ENCODE data around the gene ARHGAP26. TPM values are rescaled to one million over a fixed set of nuclear protein-coding genes. Genes with fewer than 3 reads are reported as not detected.

ARHGAP26 gene
- total RNA-seq, 1 experiment from 2014 or later = 34.5 TPM

DNA sequence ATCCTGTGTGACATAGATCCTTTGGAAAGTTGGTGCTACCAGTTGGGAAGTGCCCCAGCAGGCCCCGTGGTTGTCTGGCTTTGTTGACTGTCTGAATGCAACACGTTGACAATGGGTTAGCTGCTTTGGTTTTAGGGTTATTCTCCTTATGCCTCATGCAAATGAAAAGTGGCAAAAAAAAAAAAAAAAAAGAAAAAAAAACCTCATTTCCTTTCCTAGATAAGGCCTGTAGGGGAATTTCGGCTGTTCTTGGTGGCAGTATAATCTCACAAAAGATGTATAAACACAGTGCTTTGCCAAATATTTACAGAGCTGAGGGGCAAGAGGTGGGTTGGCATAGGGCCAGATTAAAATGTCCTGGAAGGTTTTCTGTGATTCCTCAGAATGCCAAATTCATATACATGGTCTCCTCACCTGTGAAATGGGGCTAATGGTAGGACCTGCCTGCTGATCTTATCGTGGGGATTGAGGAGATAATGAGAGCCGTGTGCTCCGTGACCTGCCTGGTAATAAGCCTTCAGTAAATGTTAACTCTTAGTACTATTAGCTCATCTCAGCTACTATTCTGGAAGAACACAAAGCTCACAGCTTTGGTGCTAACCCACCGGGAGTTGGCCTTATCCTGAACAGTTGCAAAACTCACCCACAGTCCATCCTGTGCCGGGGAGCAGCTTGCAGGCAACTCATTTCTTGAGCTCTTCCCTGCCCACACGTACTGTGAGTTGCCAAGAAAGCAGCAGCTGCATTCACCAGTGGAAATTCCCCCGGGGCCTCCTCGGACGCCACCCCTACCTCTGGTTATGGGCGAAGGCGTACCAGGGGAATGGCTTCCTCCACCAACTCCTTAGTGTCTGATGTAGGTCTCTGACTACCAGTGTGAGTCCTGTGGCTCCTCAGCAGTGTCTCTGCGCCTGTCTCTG lies 413.0 kb downstream of the ARHGAP26 start (continued):
- TF ChIP-seq, protein P1, sequence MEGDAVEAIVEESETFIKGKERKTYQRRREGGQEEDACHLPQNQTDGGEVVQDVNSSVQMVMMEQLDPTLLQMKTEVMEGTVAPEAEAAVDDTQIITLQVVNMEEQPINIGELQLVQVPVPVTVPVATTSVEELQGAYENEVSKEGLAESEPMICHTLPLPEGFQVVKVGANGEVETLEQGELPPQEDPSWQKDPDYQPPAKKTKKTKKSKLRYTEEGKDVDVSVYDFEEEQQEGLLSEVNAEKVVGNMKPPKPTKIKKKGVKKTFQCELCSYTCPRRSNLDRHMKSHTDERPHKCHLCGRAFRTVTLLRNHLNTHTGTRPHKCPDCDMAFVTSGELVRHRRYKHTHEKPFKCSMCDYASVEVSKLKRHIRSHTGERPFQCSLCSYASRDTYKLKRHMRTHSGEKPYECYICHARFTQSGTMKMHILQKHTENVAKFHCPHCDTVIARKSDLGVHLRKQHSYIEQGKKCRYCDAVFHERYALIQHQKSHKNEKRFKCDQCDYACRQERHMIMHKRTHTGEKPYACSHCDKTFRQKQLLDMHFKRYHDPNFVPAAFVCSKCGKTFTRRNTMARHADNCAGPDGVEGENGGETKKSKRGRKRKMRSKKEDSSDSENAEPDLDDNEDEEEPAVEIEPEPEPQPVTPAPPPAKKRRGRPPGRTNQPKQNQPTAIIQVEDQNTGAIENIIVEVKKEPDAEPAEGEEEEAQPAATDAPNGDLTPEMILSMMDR (IDR thresholded peaks at IDR 0.05 in 2 of 3, conservative IDR thresholded peaks at IDR 0.05 in 1 of 3; ENCODE audit: borderline replicate concordance in 1 of 3, insufficient read depth in 1 of 3, low read depth in 2 of 3, low read length in 2 of 3) = no peak

DNA sequence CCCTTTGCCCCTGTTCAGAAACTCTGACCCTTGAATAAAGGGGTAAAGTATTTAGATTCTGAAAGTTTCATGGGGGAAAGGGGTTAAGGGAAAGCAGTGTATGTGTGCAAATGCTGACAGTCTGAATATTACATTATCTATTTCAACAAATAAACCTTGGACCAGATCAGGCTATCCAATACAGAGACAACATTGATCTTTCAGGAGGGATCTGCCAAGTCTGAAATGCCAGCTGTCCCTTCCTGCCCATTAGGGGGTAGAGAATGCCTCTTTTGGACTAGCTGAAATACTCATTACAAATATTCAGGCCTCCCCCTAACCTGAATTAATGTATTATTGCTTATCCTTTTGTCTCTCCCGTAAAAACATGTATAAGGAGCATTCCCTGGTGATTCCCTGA lies 413.8 kb downstream of the ARHGAP26 start:
- Histone ChIP-seq H3K9ac (ENCODE audit: low read length) (no peak overlapping the region), H4K20me1 (ENCODE audit: insufficient read depth) (no peaks in the 10 kb centered on the region), H3K9me3 (ENCODE audit: control insufficient read depth in 1 of 2, insufficient read depth in 1 of 2, low read depth in 1 of 2, low read length in 2 of 2) (no peaks in the 10 kb centered on the region), H3K9me2 (ENCODE audit: insufficient read depth) (no peaks in the 10 kb centered on the region), H3K36me3 (ENCODE audit: control insufficient read depth in 1 of 2, insufficient read depth in 2 of 2, low read length in 2 of 2) (no peaks in the 10 kb centered on the region), H3K79me2 (ENCODE audit: insufficient read depth, low read length) (no peaks in the 10 kb centered on the region), H3K4me1 (ENCODE audit: control insufficient read depth in 1 of 2, insufficient read depth in 2 of 2, low read length in 2 of 2) (no peaks in the 10 kb centered on the region), H2AFZ (ENCODE audit: low read depth, low read length, poor library complexity, severe bottlenecking) (no peak overlapping the region), H3K27me3 (ENCODE audit: insufficient read depth, low read length) (no peaks in the 10 kb centered on the region), H3K27ac (ENCODE audit: low read depth, low read length) (no peak overlapping the region), H3K4me3 (replicated peaks in 1 of 2; ENCODE audit: low read depth in 1 of 2, low read length in 2 of 2) (no peak overlapping the region), H3K4me2 (ENCODE audit: low read length) (no peak overlapping the region)
- RAD21 ChIA-PET (ENCODE audit: low non-redundant PET in 1 of 2, low total read pairs in 2 of 2, uncharacterized antibody in 2 of 2, unreplicated experiment in 2 of 2) = no interaction called here
- DNase-seq (ENCODE audit: low read depth, low spot score) = no peak
- TF ChIP-seq TCF7L2 (IDR thresholded peaks at IDR 0.05; ENCODE audit: borderline replicate concordance, extremely low read depth, insufficient read depth, insufficient read length) (no peak), JUND (IDR thresholded peaks at IDR 0.05) (no peak)
- TF ChIP-seq, protein P1 (IDR thresholded peaks at IDR 0.05 in 2 of 3, conservative IDR thresholded peaks at IDR 0.05 in 1 of 3; ENCODE audit: borderline replicate concordance in 1 of 3, insufficient read depth in 1 of 3, low read depth in 2 of 3, low read length in 2 of 3) = no peak
- CTCF ChIA-PET = no interaction called here
- ATAC-seq = no peak
- POLR2A ChIA-PET = interaction anchor here (0.5 kb wide), 1 partner anchor 78 kb away, joined by 3 read pairs; no protein-coding TSS in a partner anchor
- intact Hi-C loops (cut with micrococcal nuclease) = no loop called here
- BruUV-seq (replicated peaks) = no TSS peak
